ENCODE measurements around the gene AFDN. TPM values are rescaled to one million over a fixed set of nuclear protein-coding genes. Genes with fewer than 3 reads are reported as not detected.

AFDN gene
- total RNA-seq, 1 donor from 2014 or later = 112 TPM

DNA sequence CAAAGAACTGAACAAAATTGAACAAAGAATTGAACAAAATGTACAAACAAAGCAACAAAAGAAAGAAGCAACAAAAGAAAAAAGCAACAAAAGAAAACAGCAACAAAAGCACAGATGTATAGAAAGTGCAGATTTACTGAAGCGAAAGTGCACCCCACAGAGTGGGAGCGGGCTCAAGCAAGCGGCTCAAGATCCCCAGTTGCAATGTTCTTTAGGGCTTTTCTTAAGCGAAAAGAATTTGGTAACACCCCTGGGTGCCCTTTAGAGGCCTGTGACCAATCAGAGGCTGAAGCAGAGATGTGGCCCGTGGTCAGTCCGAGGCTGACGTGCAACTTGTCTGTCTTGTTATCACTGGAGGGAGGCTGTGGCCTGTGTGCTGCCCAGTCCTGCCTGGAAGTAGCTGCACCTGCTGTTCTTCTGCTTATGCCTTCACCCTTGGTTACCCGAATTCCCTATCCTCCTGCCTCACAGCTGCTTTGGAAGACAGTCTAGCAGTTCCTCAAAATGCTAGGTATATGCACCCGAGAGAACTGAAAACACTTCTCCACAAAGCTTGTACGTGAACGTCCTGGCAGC lies 157.5 kb downstream of the AFDN start:
- no peak overlapping the region for H3K4me3 ChIP-seq (ENCODE audit: low read depth, low read length)
- no peaks in the 10 kb centered on the region for H3K27me3 ChIP-seq (ENCODE audit: control insufficient read depth, insufficient read depth, low read length)
- no peaks in the 10 kb centered on the region for H3K36me3 ChIP-seq (ENCODE audit: control insufficient read depth, insufficient read depth, low read length)
- TF ChIP-seq, protein P1, sequence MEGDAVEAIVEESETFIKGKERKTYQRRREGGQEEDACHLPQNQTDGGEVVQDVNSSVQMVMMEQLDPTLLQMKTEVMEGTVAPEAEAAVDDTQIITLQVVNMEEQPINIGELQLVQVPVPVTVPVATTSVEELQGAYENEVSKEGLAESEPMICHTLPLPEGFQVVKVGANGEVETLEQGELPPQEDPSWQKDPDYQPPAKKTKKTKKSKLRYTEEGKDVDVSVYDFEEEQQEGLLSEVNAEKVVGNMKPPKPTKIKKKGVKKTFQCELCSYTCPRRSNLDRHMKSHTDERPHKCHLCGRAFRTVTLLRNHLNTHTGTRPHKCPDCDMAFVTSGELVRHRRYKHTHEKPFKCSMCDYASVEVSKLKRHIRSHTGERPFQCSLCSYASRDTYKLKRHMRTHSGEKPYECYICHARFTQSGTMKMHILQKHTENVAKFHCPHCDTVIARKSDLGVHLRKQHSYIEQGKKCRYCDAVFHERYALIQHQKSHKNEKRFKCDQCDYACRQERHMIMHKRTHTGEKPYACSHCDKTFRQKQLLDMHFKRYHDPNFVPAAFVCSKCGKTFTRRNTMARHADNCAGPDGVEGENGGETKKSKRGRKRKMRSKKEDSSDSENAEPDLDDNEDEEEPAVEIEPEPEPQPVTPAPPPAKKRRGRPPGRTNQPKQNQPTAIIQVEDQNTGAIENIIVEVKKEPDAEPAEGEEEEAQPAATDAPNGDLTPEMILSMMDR (IDR thresholded peaks at IDR 0.05; ENCODE audit: insufficient read depth, low read length, poor library complexity, severe bottlenecking) = no peak
- DNase-seq (ENCODE audit: low read depth) = no peak

DNA sequence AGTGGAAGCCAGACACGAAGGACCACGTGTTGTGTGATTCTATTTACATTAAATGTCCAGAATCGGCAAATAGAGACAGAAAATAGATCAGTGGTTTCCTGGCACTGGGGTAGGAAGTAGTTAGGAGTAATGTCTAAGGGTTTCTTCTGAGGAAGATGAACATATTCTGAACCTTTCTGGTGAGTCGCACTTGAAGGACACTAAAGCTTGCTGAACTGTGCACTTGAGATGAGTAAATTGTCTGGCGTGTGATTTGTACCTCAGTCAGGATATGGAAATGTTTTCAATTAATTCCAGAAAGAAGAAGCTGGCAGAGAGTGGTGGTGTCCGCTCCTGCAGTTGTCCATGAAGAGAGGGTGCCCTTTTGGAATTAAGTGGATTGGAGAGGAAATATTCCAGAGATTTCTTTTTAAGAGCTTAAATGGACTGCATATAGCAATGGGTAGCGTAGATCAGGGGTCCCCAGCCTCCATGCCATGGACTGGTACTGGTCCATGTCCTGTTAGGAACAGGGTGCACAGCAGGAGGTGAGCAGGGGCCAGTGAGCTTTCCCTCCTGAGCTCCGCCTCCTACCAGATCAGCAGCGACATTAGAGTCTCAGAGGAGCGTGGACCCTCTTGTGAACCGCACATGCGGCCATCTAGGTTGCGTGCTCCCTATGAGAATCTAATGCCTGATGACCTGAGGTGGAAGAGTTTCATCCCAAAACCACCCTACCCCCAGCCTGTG lies 158.3 kb downstream of the AFDN start:
- DNase-seq (ENCODE audit: low read depth) = no peak
- Histone ChIP-seq H3K36me3 (ENCODE audit: control insufficient read depth, insufficient read depth, low read length) (no peaks in the 10 kb centered on the region), H3K4me3 (ENCODE audit: low read depth, low read length) (no peak overlapping the region), H3K27me3 (ENCODE audit: control insufficient read depth, insufficient read depth, low read length) (no peaks in the 10 kb centered on the region)
- TF ChIP-seq, protein P1 (IDR thresholded peaks at IDR 0.05; ENCODE audit: insufficient read depth, low read length, poor library complexity, severe bottlenecking) = no peak

DNA sequence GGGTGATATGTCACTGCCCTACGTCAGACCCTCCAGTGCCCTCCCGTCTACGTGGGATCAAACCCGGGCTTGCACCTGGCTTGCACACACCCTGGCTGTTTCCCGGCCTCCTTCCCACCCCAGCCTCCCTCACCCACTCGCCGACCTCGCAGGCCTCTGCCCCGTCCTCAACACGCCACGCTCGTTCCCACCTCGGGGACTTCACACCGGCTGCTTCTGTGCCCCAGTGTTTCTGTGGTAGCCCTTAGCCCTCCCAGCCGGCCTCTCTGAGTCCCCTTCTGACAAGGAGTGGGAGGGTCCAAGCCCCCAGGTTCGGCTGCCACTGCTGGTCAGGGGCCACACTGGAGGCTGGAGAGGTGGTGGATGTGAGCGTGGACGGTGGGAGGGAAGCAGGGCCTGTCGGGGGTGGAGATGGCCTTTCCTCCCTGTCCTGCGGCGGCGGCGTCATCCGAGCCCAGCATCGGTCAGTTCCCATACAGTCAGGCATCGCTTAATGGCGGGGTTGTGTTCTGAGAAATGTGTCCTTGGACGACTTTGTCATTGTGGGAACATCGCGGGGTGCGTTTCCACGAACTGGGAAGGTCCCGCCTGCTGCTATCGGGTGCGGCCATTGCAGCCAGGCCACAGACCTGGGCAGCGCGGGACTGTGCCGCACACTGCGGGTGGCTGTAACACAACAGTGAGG lies 159.3 kb downstream of the AFDN start:
- TF ChIP-seq, protein P1 (IDR thresholded peaks at IDR 0.05; ENCODE audit: insufficient read depth, low read length, poor library complexity, severe bottlenecking) = no peak
- Histone ChIP-seq H3K4me3 (ENCODE audit: low read depth, low read length) (no peak overlapping the region), H3K27me3 (ENCODE audit: control insufficient read depth, insufficient read depth, low read length) (no peaks in the 10 kb centered on the region), H3K36me3 (ENCODE audit: control insufficient read depth, insufficient read depth, low read length) (no peaks in the 10 kb centered on the region)
- DNase-seq (ENCODE audit: low read depth) = no peak

DNA sequence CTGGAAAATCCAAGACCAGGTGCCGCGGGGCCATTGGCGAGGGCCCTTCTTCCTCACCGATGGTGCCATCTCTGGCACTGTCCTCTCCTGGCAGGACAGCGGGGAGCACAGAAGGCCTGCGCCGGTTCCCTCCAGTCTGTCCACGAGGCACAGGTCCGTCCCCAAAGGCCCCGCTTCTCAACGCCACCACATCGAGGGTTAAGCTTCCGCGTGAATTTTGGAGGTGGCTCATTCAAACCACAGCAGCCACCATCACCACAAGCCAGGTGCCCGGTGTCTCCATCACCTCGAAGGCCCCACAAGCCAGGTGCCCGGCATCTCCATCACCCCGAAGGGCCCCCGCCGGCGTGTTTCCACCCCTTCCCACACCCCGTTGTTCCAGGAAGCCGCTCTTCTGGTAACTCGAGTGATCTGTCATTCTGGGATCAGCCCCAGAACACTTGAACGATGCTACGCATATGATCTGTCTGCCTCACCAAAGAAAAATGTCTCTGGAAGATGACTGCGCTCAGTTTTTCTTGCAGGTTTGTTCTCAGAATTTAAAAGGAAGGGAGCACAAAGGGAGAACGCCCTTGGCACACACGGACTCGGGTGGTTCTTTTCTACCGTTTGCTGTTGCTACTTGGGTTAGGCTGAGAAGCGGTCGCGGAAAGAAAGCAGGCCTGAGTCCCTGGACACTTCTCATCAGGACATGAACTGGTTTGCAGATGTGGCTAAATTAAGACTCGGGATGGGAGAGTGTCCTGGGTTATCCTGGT lies 160.9 kb downstream of the AFDN start:
- TF ChIP-seq, protein P1 (IDR thresholded peaks at IDR 0.05; ENCODE audit: insufficient read depth, low read length, poor library complexity, severe bottlenecking) = no peak
- H3K4me3 ChIP-seq (ENCODE audit: low read depth, low read length) = no peak overlapping the region
- no peaks in the 10 kb centered on the region for H3K36me3 ChIP-seq (ENCODE audit: control insufficient read depth, insufficient read depth, low read length)
- no peaks in the 10 kb centered on the region for H3K27me3 ChIP-seq (ENCODE audit: control insufficient read depth, insufficient read depth, low read length)
- DNase-seq (ENCODE audit: low read depth) = no peak

DNA sequence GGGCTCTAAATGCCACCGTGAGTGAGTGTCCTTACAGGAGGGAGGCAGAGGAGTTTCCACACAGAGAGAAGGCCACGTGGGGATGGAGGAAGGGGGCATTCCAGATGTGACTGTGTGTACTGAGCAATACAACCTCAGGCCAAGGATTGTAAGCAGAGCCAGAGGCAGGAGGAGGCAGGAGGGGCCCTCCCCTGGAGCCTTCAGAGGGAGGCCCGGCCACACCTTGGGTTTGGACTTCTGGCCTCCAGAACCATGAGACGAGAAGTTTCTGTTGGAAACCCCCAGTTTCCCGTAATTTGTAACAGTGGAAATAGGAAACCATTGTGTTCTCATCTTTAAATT lies 161.4 kb downstream of the AFDN start:
- Histone ChIP-seq H3K27me3 (ENCODE audit: control insufficient read depth, insufficient read depth, low read length) (no peaks in the 10 kb centered on the region), H3K36me3 (ENCODE audit: control insufficient read depth, insufficient read depth, low read length) (no peaks in the 10 kb centered on the region), H3K4me3 (ENCODE audit: low read depth, low read length) (no peak overlapping the region)
- no peak for DNase-seq (ENCODE audit: low read depth)
- TF ChIP-seq, protein P1 (IDR thresholded peaks at IDR 0.05; ENCODE audit: insufficient read depth, low read length, poor library complexity, severe bottlenecking) = no peak
